T1000 (cell line): Measurements from ENCODE around the gene PRPSAP1.

Experiments used
- DNase-seq: peaks from one replicate; lab custom pipeline; 2025; ENCODE audit warnings: mixed read lengths; lab: John Stamatoyannopoulos, UW

Gene PRPSAP1

GRCh38 chr17:76353599-76354316 lies at the start of gene PRPSAP1:
PRPSAP1 (minus strand) TSS chr17:76353916; CDS start chr17:76353703, 213 bp downstream.
- DNase-seq: peak; percentile 96

GRCh38 chr17:76402711-76403110 lies 49.0 kb upstream of the PRPSAP1 start:
- DNase-seq: no peak

- no peak for DNase-seq
Observed at GRCh38 chr17:76399175-76400172, 45.8 kb upstream of the PRPSAP1 start.

GRCh38 chr17:76398523-76399174 lies 44.9 kb upstream of the PRPSAP1 start:
- DNase-seq: no peak

- DNase-seq: peak; percentile 65
Observed at GRCh38 chr17:76397687-76398522, 44.2 kb upstream of the PRPSAP1 start.

- DNase-seq: no peak
Observed at GRCh38 chr17:76397184-76397583, 43.5 kb upstream of the PRPSAP1 start.

- DNase-seq: no peak
Observed at GRCh38 chr17:76395980-76396379, 42.3 kb upstream of the PRPSAP1 start.

GRCh38 chr17:76394166-76394565 lies 40.5 kb upstream of the PRPSAP1 start:
- DNase-seq: no peak

GRCh38 chr17:76391200-76391715 lies 37.5 kb upstream of the PRPSAP1 start:
- DNase-seq: no peak

GRCh38 chr17:76390003-76390421 lies 36.3 kb upstream of the PRPSAP1 start:
- no peak for DNase-seq

GRCh38 chr17:76388966-76389888 lies 35.5 kb upstream of the PRPSAP1 start:
- DNase-seq: no peak

- DNase-seq: no peak
Observed at GRCh38 chr17:76386966-76387765, 33.5 kb upstream of the PRPSAP1 start.

GRCh38 chr17:76385892-76386786 lies 32.4 kb upstream of the PRPSAP1 start:
- DNase-seq: peak; percentile 76

- peak; percentile 44 for DNase-seq
Observed at GRCh38 chr17:76384987-76385891, 31.5 kb upstream of the PRPSAP1 start.

GRCh38 chr17:76384222-76384986 lies 30.7 kb upstream of the PRPSAP1 start, which contains the start of gene SPHK1:
SPHK1 (plus strand) TSS chr17:76384609; CDS start chr17:76385645, 1,036 bp downstream.
- peak; percentile 56 for DNase-seq
